ENCODE results near the gene SORCS1.

- TF ChIP-seq CTCF (conservative IDR thresholded peaks at IDR 0.05 in 1 of 2, IDR thresholded peaks at IDR 0.05 in 1 of 2; ENCODE audit: low read depth in 1 of 2, low read length in 2 of 2) (peak; percentile 54), EZH2 (IDR thresholded peaks at IDR 0.05; ENCODE audit: low read length, missing control alignments) (no peak)
These were observed 593.1 kb downstream of the SORCS1 start for GRCh38 chr10:106571192-106571946.
